ENCODE measurements around the gene MMP21.

MMP21 gene

DNA sequence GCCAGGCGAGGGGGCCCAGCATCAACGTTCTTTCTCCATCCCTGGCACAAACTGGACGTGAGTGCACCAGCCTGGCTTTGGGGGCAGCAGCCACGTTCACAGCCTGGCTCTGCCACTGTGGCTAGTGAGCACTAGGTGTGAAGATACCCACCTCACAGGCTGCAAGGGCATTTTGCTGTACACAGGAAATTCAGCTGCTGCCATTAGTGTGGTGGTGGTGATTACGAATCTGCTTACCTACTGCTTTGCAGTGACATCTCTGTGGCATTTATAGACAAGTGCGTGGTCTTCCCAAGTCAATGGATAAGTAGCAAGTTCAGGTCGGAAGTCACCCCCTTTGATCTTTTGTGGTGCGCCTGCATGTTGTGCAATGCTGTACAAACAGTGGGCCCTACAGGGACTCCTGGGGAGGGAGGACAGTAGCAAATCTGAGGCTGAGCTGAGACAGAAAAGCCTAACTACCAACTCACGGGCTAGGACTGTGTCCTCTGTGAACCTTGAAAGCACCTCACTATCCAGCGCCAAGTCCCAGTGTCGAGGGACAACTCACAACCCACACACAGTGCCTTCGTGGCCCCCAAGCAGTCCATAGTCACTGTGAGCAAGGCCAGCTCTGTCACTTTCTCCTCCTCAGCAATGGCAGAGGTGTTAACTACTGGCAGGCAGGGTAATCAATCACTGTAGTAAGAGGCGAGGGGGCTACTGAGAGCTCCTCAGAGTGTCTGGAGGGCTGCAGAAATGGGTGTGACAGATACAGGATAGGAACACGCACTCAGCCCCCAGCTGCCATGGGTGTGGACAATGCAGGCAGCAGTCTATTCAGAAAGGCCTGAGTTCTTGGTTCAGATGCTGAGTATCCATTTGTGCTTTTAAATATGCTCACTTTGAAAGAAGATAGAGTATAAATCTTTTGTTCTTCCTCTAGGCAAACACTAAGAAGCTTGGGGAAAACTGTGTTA, 17.0 kb upstream of the MMP21 start:
- no peak for TF ChIP-seq CTCF (IDR thresholded peaks at IDR 0.05; ENCODE audit: insufficient read depth, low read depth, low read length, missing control alignments)
- H3K4me3 ChIP-seq (ENCODE audit: low read length): no peak overlapping the region
- no peak for DNase-seq (ENCODE audit: low read depth)

- H3K4me3 ChIP-seq (ENCODE audit: low read length): no peak overlapping the region
- no peak for DNase-seq (ENCODE audit: low read depth)
- no peak for TF ChIP-seq CTCF (IDR thresholded peaks at IDR 0.05; ENCODE audit: insufficient read depth, low read depth, low read length, missing control alignments)
These were observed 12.8 kb upstream of the MMP21 start for GRCh38 chr10:125788156-125789034.

- TF ChIP-seq CTCF (IDR thresholded peaks at IDR 0.05; ENCODE audit: insufficient read depth, low read depth, low read length, missing control alignments): no peak
- DNase-seq (ENCODE audit: low read depth): no peak
- H3K4me3 ChIP-seq (ENCODE audit: low read length): no peak overlapping the region
These were observed 10.2 kb upstream of the MMP21 start for GRCh38 chr10:125785791-125786190.

GRCh38 chr10:125783957-125784356, 8.3 kb upstream of the MMP21 start:
- no peak overlapping the region for H3K4me3 ChIP-seq (ENCODE audit: low read length)
- no peak for TF ChIP-seq CTCF (IDR thresholded peaks at IDR 0.05; ENCODE audit: insufficient read depth, low read depth, low read length, missing control alignments)
- DNase-seq (ENCODE audit: low read depth): no peak

- DNase-seq (ENCODE audit: low read depth): no peak
- no peak overlapping the region for H3K4me3 ChIP-seq (ENCODE audit: low read length)
- TF ChIP-seq CTCF (IDR thresholded peaks at IDR 0.05; ENCODE audit: insufficient read depth, low read depth, low read length, missing control alignments): no peak
These were observed 7.8 kb upstream of the MMP21 start for GRCh38 chr10:125783408-125783807.

GRCh38 chr10:125782616-125783015, 7.0 kb upstream of the MMP21 start:
- no peak for DNase-seq (ENCODE audit: low read depth)
- no peak for TF ChIP-seq CTCF (IDR thresholded peaks at IDR 0.05; ENCODE audit: insufficient read depth, low read depth, low read length, missing control alignments)
- H3K4me3 ChIP-seq (ENCODE audit: low read length): no peak overlapping the region
